ENCODE measurements around the gene NMUR2.

NMUR2 gene

DNA sequence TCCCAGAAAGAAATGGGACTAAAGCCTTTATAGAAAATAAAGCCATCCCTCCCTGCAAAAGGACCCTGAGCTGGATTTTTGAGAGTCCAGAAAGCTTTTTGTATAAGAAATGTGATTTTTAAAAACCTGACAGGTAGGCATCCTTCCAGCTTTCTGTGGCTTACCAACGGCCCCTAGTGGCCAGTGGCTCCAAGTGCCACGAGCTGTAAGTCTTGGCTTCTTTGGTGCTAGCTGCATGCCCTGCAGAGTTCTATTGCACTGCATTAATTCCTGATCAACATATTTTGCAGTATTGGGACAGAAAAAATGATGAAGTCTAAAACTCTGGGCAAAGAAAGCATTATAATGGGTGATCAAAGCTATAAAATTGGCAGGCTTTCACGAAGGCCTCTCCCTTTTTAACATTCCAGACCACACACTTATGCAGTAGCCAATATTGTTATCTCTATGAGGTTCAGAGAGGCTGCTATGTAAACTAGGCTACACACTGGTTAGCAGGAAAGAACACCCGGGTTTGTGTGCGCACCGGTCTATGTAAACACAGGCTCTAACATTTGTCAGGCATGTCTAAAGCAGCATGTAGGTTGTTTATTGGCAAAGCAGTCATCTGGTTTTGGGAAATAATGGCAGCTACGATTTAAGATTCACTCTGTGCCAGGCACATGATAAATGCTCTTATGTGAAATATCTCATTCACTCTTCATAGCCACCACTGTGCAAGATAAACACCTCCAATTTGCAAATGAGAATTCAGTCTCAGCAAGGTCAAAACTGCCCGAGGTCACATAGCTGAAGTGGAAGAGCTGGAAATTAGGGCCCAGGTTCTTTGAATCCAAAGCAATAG lies 55.2 kb downstream of the NMUR2 start:
- no peaks in the 10 kb centered on the region for H3K79me2 ChIP-seq (ENCODE audit: low read length)
- H3K9me3 ChIP-seq (replicated peaks; ENCODE audit: insufficient read depth, low read length): no peaks in the 10 kb centered on the region
- H3F3A ChIP-seq (ENCODE audit: insufficient read depth, low read length): no peaks in the 10 kb centered on the region

More for the DNA sequence above, 55.2 kb downstream of the NMUR2 start:
- Histone ChIP-seq H3K27me3 (replicated peaks; ENCODE audit: insufficient read depth, low read length) (no peaks in the 10 kb centered on the region), H3K4me2 (ENCODE audit: low read depth, low read length) (no peak overlapping the region), H3K4me3 (ENCODE audit: low read length) (no peak overlapping the region), H3K9me2 (replicated peaks; ENCODE audit: insufficient read depth, low read length) (no peaks in the 10 kb centered on the region), H3K27ac (ENCODE audit: low read length) (no peak overlapping the region), H2AFZ (ENCODE audit: low read length) (no peak overlapping the region), H3K4me1 (ENCODE audit: low read length) (no peaks in the 10 kb centered on the region), H4K20me1 (ENCODE audit: insufficient read depth, low read length) (no peaks in the 10 kb centered on the region), H3K36me3 (replicated peaks; ENCODE audit: insufficient read depth, low read length) (no peaks in the 10 kb centered on the region), H3K9ac (ENCODE audit: low read length) (no peak overlapping the region)
- TF ChIP-seq, protein P1, sequence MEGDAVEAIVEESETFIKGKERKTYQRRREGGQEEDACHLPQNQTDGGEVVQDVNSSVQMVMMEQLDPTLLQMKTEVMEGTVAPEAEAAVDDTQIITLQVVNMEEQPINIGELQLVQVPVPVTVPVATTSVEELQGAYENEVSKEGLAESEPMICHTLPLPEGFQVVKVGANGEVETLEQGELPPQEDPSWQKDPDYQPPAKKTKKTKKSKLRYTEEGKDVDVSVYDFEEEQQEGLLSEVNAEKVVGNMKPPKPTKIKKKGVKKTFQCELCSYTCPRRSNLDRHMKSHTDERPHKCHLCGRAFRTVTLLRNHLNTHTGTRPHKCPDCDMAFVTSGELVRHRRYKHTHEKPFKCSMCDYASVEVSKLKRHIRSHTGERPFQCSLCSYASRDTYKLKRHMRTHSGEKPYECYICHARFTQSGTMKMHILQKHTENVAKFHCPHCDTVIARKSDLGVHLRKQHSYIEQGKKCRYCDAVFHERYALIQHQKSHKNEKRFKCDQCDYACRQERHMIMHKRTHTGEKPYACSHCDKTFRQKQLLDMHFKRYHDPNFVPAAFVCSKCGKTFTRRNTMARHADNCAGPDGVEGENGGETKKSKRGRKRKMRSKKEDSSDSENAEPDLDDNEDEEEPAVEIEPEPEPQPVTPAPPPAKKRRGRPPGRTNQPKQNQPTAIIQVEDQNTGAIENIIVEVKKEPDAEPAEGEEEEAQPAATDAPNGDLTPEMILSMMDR (IDR thresholded peaks at IDR 0.05; ENCODE audit: low read length): peak; percentile 92
- TF ChIP-seq EZH2 (optimal IDR thresholded peaks at IDR 0.05; ENCODE audit: low read depth, low read length): no peak
- peak; percentile 55 for DNase-seq

Data from MM.1S (cell line).